ENCODE measurements around the gene SCLY.

SCLY gene

GRCh38 chr2:238148981-238149380 lies 88.2 kb downstream of the SCLY start:
- no peak overlapping the region for H3K4me3 ChIP-seq (ENCODE audit: low read depth, low read length)
- DNase-seq (ENCODE audit: low read depth, low spot score), result no peak
- in situ Hi-C loops (cut with HindIII; ENCODE audit: low sequenced_read_pairs), result no loop called here
- no peak for TF ChIP-seq CTCF (IDR thresholded peaks at IDR 0.05; ENCODE audit: low read depth, low read length)

Measured in astrocyte of the spinal cord (primary cell).